ENCODE results near the gene SSTR3.

DNA sequence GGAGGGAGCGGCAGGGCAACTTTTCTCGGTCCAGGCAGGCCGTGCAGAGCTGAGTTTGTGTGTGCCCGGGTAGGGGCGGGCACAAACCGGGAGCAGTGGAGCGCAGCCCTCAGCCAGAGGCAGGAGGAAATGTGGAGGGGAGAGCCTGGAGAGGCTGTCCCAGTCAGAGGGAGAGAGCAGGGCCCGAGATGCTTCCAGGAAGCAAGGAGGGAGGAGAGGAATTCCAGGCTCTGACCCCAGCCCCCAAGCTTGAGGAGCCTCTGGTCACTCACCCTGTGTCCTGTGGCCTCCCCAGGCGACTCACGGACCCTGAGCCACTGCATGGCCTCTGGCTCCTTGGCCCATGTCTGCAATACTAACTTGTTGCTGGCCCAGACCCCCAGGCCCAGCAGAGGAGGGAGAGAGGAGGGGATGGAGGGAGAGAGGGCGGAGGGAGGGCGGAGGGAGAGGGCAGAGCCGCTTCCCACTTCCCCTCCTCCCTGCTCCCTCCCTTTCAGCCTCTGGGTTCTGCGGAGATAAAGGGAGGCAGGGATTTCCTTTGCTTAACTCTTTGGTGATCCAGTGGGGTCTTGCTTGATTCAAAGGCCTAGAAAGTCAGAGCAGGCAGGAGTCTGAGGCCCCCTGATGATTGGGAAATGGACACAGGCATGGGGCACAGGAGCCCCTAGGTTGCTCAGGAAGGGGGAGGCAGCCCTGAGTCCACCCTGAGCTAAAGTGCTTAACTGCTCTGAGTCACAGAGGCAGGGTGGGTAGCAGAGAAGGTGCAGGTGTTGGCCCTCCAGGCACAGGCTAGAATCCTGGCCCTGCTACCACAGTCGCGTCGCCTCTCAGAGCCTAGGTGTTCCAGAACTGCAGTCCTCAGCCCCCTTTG, 24.2 kb downstream of the SSTR3 start, which contains the start of gene C1QTNF6:
- TF ChIP-seq POLR2A (IDR thresholded peaks at IDR 0.05) (no peak), CTCF (IDR thresholded peaks at IDR 0.05) (no peak)
